Astrocyte of the spinal cord (primary cell): ENCODE results near the gene PRPF6.

Source experiments
- DNase-seq: peaks from one replicate; pipeline ENCODE4 v3.0.0; 2011; ENCODE audit warnings: low read depth, low spot score
- H3K4me3 ChIP-seq: 2 replicates; pipeline ENCODE4 v1.5.1; 2011; ENCODE audit warnings: low read depth, mild to moderate bottlenecking, low read length, moderate library complexity
- CTCF ChIP-seq: IDR thresholded peaks from 2 replicates; pipeline ENCODE4 v1.5.1; 2012; ENCODE audit warnings: low read depth, mild to moderate bottlenecking, low read length, inconsistent platforms
- in situ Hi-C: cut with HindIII; loops from 2 replicates; pipeline ENCODE4 v1.10.0; 2017; ENCODE audit warnings: low sequenced_read_pairs

PRPF6 gene

GRCh38 chr20:64022671-64023360, 41.9 kb downstream of the PRPF6 start:
- TF ChIP-seq CTCF = no peak
- H3K4me3 ChIP-seq = no peak overlapping the region
- no peak for DNase-seq
- in situ Hi-C loops = no loop called here

GRCh38 chr20:64023361-64024140, 42.6 kb downstream of the PRPF6 start:
- DNase-seq = no peak
- in situ Hi-C loops = no loop called here
- H3K4me3 ChIP-seq = no peak overlapping the region
- no peak for TF ChIP-seq CTCF

- TF ChIP-seq CTCF = no peak
- no peak overlapping the region for H3K4me3 ChIP-seq
- DNase-seq = no peak
- in situ Hi-C loops = no loop called here
Measured at GRCh38 chr20:64024141-64024990, 43.4 kb downstream of the PRPF6 start.

- H3K4me3 ChIP-seq = no peak overlapping the region
- no peak for TF ChIP-seq CTCF
- in situ Hi-C loops = no loop called here
- no peak for DNase-seq
Measured at GRCh38 chr20:64025101-64025825, 44.3 kb downstream of the PRPF6 start.

- no peak overlapping the region for H3K4me3 ChIP-seq
- in situ Hi-C loops = no loop called here
- no peak for TF ChIP-seq CTCF
- DNase-seq = no peak
Measured at GRCh38 chr20:64025826-64026412, 45.0 kb downstream of the PRPF6 start.
